ENCODE measurements around the gene ACO1.

Gene ACO1

GRCh38 chr9:32483343-32483742 is 98.9 kb downstream of the ACO1 start (continued):
- no peak for TF ChIP-seq ZNF549 (tag by site-specific recombination; IDR thresholded peaks at IDR 0.05)
- no peak for TF ChIP-seq ZNF202 (tag by site-specific recombination; IDR thresholded peaks at IDR 0.05; ENCODE audit: borderline replicate concordance)
- no peak for TF ChIP-seq ZNF692 (tag by site-specific recombination; IDR thresholded peaks at IDR 0.05)
- TF ChIP-seq ZNF394 (tag by site-specific recombination; IDR thresholded peaks at IDR 0.05; ENCODE audit: borderline replicate concordance) = no peak
- TF ChIP-seq GLI2 (tag by site-specific recombination; IDR thresholded peaks at IDR 0.05; ENCODE audit: borderline replicate concordance, low read depth) = no peak
- TF ChIP-seq ZNF350 (tag by site-specific recombination; IDR thresholded peaks at IDR 0.05) = no peak
- no peak for TF ChIP-seq ZNF776 (tag by site-specific recombination; IDR thresholded peaks at IDR 0.05; ENCODE audit: borderline replicate concordance)
- no peak for TF ChIP-seq ZNF146 (tag by site-specific recombination; IDR thresholded peaks at IDR 0.05)
- no peak for TF ChIP-seq ZNF654 (tag by site-specific recombination; IDR thresholded peaks at IDR 0.05; ENCODE audit: low read depth)
- no peak for TF ChIP-seq ZNF121 (tag by site-specific recombination; IDR thresholded peaks at IDR 0.05)
- no peak for TF ChIP-seq KLF9 (tag by site-specific recombination; IDR thresholded peaks at IDR 0.05; ENCODE audit: low read depth)
- TF ChIP-seq ZNF585B (tag by site-specific recombination; IDR thresholded peaks at IDR 0.05) = no peak
- no peak for TF ChIP-seq ZNF302 (tag by site-specific recombination; IDR thresholded peaks at IDR 0.05; ENCODE audit: low read depth)

DNA sequence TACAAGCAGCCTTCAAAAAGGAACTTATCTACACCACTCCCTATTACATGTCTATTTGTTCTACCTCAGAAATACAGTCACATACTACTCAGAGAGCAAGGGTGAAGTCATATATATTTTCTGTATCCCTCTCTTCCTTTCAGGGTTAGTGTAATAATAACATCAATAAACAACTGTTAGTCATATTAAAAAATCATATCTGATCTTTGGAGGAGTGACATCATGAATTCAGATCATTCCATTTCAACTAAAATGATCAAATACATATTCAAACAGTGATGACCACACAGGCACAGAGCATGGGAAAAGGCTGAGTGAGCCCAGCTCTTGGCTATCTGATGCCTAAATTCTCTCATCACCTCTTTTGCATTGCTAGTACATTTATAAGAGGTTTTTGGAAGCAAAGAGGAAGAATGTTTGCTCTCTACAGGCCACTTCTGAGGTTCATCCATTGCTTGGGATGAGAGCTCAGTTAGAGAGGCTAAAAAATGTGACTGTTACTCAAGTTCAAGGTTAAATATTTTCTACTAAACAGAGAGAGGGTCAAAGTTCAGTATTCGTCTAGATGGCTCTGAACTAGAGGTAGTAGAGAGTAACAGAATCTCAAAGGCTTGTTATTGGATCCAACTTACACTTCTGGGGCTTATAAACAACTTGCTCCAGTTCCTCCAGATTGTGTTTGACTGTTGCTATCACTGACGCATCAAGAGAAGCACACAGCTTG is 102.6 kb downstream of the ACO1 start:
- no peak overlapping the region for H3K27ac ChIP-seq (ENCODE audit: extremely low read depth, low read depth, low read length)
- no peaks in the 10 kb centered on the region for H3K9me3 ChIP-seq (ENCODE audit: control insufficient read depth, insufficient read depth, low read depth, low read length)
- no peaks in the 10 kb centered on the region for H3K4me1 ChIP-seq (ENCODE audit: control insufficient read depth, insufficient read depth, low read length)
- no peak overlapping the region for H3K4me3 ChIP-seq (ENCODE audit: low read depth, low read length)
- ChIA-PET POLR2A (interaction anchor here (2.5 kb wide), 1 partner anchor 39 kb away, joined by 8 read pairs; the partner anchor contains the start of gene RIGI), CTCF (interaction anchor here (0.6 kb wide), 1 partner anchor 30 kb away, joined by 3 read pairs; no protein-coding TSS in a partner anchor)
- TF ChIP-seq OSR2 (tag by site-specific recombination; IDR thresholded peaks at IDR 0.05) = no peak
- TF ChIP-seq ZNF423 (tag by site-specific recombination; IDR thresholded peaks at IDR 0.05) = no peak
- TF ChIP-seq, protein P1, sequence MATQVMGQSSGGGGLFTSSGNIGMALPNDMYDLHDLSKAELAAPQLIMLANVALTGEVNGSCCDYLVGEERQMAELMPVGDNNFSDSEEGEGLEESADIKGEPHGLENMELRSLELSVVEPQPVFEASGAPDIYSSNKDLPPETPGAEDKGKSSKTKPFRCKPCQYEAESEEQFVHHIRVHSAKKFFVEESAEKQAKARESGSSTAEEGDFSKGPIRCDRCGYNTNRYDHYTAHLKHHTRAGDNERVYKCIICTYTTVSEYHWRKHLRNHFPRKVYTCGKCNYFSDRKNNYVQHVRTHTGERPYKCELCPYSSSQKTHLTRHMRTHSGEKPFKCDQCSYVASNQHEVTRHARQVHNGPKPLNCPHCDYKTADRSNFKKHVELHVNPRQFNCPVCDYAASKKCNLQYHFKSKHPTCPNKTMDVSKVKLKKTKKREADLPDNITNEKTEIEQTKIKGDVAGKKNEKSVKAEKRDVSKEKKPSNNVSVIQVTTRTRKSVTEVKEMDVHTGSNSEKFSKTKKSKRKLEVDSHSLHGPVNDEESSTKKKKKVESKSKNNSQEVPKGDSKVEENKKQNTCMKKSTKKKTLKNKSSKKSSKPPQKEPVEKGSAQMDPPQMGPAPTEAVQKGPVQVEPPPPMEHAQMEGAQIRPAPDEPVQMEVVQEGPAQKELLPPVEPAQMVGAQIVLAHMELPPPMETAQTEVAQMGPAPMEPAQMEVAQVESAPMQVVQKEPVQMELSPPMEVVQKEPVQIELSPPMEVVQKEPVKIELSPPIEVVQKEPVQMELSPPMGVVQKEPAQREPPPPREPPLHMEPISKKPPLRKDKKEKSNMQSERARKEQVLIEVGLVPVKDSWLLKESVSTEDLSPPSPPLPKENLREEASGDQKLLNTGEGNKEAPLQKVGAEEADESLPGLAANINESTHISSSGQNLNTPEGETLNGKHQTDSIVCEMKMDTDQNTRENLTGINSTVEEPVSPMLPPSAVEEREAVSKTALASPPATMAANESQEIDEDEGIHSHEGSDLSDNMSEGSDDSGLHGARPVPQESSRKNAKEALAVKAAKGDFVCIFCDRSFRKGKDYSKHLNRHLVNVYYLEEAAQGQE (tag by site-specific recombination; IDR thresholded peaks at IDR 0.05) = no peak
- TF ChIP-seq ZNF558 (tag by site-specific recombination; IDR thresholded peaks at IDR 0.05) = no peak
- TF ChIP-seq ZNF501 (tag by site-specific recombination; IDR thresholded peaks at IDR 0.05) = no peak
- TF ChIP-seq KLF7 (tag by site-specific recombination; IDR thresholded peaks at IDR 0.05; ENCODE audit: borderline replicate concordance) = no peak
- no peak for TF ChIP-seq ZBTB7A (tag by site-specific recombination; IDR thresholded peaks at IDR 0.05; ENCODE audit: low read depth)
- TF ChIP-seq BCL6B (tag by site-specific recombination; IDR thresholded peaks at IDR 0.05) = no peak
- TF ChIP-seq, protein P2, sequence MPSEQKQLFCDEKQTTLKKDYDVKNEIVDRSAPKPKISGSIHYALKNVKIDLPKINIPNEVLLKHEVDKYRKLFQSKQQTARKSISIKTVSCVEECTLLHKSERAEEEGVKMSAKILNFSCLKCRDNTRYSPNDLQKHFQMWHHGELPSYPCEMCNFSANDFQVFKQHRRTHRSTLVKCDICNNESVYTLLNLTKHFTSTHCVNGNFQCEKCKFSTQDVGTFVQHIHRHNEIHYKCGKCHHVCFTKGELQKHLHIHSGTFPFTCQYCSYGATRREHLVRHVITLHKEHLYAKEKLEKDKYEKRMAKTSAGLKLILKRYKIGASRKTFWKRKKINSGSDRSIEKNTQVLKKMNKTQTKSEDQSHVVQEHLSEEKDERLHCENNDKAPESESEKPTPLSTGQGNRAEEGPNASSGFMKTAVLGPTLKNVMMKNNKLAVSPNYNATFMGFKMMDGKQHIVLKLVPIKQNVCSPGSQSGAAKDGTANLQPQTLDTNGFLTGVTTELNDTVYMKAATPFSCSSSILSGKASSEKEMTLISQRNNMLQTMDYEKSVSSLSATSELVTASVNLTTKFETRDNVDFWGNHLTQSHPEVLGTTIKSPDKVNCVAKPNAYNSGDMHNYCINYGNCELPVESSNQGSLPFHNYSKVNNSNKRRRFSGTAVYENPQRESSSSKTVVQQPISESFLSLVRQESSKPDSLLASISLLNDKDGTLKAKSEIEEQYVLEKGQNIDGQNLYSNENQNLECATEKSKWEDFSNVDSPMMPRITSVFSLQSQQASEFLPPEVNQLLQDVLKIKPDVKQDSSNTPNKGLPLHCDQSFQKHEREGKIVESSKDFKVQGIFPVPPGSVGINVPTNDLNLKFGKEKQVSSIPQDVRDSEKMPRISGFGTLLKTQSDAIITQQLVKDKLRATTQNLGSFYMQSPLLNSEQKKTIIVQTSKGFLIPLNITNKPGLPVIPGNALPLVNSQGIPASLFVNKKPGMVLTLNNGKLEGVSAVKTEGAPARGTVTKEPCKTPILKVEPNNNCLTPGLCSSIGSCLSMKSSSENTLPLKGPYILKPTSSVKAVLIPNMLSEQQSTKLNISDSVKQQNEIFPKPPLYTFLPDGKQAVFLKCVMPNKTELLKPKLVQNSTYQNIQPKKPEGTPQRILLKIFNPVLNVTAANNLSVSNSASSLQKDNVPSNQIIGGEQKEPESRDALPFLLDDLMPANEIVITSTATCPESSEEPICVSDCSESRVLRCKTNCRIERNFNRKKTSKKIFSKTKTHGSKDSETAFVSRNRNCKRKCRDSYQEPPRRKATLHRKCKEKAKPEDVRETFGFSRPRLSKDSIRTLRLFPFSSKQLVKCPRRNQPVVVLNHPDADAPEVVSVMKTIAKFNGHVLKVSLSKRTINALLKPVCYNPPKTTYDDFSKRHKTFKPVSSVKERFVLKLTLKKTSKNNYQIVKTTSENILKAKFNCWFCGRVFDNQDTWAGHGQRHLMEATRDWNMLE (tag by site-specific recombination; conservative IDR thresholded peaks at IDR 0.05; ENCODE audit: low read depth) = no peak
- TF ChIP-seq ZNF112 (tag by site-specific recombination; IDR thresholded peaks at IDR 0.05) = no peak
- peaks cover 0 to 59% of the 10 kb centered on the region in 2 experiments; a peak in 1 of 3 replicates for H3K36me3 ChIP-seq (ENCODE audit: control insufficient read depth in 2 of 2, insufficient read depth in 1 of 2, low read length in 2 of 2)
